ENCODE results near the gene HDDC2.

Gene HDDC2

DNA sequence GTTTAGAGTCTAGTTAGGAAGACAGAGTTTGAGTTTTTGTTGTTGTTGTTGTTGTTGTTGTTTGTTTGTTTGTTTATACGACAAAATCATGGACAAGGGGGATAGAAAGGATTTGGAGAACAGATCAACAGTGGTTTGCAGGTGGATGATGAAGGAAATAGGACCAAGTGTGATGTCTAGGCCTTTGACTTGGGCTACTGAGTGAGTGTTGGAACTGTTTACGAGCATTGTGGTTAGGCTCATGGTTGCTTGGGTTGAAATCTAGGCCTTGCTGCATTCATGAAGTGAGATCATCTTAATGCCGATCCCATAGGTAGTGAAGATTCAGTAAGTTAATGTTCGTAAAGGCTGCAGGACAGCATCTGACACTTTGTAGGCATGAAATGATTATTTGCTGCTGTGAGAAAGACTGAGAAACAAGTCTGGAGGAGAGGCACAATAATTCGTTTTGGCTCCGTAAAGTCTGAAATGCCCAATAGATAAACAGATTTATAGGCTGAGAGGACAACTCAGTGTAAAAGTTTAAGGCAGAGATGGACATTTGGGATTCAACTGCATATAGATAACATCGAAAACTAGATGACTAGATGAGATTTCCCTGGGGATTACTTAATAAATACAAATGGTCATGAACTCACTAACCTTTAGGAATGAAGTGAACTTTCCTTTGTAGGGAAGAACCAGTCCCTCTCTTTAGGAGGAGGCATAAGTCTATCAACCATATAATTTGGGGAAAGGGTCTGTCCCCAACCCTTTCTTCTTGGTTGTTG, 70.0 kb downstream of the HDDC2 start:
- no peak for DNase-seq

DNA sequence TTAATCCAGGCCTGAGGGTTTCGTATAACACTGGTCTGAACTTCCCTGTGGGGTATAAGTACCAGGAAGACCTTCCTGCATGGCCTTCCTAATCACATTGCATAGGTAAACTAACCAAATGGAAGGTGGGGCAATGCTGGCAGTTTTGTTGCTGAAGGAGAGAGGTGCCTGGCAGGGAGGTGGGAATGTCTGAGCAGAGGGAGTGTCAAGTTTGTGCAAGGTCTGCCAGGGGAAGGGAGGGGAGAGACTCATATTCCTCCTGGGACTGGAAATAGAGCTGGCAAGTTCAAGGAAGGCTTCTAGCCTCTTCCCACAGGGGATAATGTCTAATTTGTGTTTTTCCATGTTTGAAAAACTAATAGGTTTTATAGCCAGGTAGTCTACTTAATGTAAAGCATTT, 70.6 kb downstream of the HDDC2 start:
- no peak for DNase-seq

DNA sequence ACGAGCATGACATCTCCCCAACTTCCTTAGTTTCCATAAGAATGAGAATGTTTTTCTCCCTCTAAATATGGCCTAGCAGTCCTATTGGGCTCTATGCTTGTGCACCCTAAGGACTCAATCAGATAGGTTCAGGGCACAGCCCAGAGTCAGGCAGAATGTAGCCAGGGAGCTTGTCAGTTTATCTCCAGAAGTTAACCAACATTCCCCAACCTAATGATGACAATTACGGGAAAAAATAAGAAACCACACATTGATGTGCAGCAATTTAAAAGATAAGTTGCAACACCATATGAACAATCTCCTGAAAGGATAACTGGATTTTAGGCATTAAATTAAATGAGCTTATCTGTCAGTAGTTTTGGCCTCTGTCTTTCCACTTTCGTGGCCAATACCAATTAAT, 71.1 kb downstream of the HDDC2 start:
- DNase-seq = no peak

DNA sequence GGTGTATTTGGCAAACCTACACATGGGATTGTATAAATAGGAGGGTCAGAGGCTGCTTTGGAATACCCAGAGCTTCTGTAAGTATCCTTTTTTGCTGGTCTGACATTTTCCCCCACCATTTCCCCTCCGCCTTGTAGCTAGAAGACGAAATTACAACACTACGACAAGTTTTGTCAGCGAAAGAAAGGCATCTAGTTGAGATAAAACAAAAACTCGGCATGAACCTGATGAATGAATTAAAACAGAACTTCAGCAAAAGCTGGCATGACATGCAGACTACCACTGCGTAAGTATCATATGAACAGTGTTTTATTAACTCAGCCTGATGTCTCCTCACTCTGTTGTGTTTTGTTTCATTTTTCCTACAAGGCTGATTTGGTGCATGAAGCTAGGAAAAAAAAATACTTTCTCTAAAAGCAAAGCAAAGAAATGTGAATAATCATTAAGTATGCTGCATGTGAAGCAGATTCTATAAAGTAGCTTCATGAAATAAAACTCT, 72.7 kb downstream of the HDDC2 start:
- no peak for DNase-seq

DNA sequence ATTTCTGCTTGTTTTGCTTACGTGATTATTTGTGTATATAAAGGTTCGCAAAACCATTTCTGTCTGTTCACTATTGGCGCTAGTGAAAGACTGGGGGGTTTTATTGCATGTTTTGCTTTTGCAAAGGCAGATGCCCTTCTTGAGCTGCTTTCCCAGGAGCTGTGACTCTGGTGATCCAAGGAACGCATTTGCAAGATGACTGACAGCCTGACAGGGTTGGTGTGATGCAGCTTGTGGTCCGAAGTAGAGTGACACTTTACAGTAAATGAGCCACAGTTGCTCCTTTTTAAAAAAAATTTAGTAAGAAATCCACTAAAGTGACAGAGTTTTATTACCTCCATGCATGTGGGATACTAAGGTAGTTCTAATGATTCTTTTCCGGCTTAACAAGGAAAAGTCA, 74.5 kb downstream of the HDDC2 start:
- DNase-seq = no peak
